ENCODE measurements around the gene BIRC7. TPM values are rescaled to one million over a fixed set of nuclear protein-coding genes. Genes with fewer than 3 reads are reported as not detected.

Gene BIRC7
- polyA plus RNA-seq, 1 donor (not counting 4 experiments of a cell fraction or from before 2014, with no cell fraction given) = not detected

DNA sequence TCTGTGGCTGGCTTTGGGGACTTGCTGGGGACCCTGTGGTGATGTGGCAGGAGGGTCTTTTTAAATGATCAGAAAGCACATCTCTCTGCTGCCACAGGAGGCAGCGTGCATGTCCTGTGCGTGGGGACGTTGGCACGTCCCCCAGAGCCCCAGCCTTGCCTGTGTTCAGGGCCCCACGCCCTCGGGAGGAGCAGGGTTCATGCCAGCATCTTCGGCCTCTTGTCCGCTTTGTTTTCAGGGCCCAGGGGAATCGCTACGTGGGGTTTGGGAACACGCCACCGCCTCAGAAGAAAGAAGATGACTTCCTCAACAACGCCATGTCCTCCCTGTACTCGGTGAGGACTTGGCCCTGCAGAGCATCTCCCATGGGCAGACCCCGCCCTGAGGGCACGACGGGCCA lies 43.0 kb downstream of the BIRC7 start:
- TF ChIP-seq EZH2 (IDR thresholded peaks at IDR 0.05; ENCODE audit: low read length) = no peak
- TF ChIP-seq, protein P1, sequence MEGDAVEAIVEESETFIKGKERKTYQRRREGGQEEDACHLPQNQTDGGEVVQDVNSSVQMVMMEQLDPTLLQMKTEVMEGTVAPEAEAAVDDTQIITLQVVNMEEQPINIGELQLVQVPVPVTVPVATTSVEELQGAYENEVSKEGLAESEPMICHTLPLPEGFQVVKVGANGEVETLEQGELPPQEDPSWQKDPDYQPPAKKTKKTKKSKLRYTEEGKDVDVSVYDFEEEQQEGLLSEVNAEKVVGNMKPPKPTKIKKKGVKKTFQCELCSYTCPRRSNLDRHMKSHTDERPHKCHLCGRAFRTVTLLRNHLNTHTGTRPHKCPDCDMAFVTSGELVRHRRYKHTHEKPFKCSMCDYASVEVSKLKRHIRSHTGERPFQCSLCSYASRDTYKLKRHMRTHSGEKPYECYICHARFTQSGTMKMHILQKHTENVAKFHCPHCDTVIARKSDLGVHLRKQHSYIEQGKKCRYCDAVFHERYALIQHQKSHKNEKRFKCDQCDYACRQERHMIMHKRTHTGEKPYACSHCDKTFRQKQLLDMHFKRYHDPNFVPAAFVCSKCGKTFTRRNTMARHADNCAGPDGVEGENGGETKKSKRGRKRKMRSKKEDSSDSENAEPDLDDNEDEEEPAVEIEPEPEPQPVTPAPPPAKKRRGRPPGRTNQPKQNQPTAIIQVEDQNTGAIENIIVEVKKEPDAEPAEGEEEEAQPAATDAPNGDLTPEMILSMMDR (optimal IDR thresholded peaks at IDR 0.05 in 1 of 3, IDR thresholded peaks at IDR 0.05 in 1 of 3, conservative IDR thresholded peaks at IDR 0.05 in 1 of 3; ENCODE audit: extremely low read depth in 1 of 3, insufficient read depth in 2 of 3, low read length in 3 of 3) = no peak
- dilution Hi-C loops (cut with MboI; ENCODE audit: extremely low pct_ligation_motif_present, low sequenced_read_pairs) = no loop called here
- Histone ChIP-seq H4K20me1 (ENCODE audit: control insufficient read depth, extremely low read depth, insufficient read depth, low read length) (peaks cover 16% of the 10 kb centered on the region), H2AFZ (ENCODE audit: control insufficient read depth, low read length) (no peak overlapping the region), H3K36me3 (ENCODE audit: control insufficient read depth in 2 of 2, extremely low read depth in 1 of 2, insufficient read depth in 2 of 2, low read length in 2 of 2) (peaks cover 38 to 41% of the 10 kb centered on the region in 2 experiments), H3K4me1 (ENCODE audit: control insufficient read depth, extremely low read depth, insufficient read depth, low read length) (peaks cover 5% of the 10 kb centered on the region), H3K4me3 (ENCODE audit: control insufficient read depth in 2 of 3, extremely low read depth in 1 of 3, insufficient read depth in 2 of 3, low read depth in 1 of 3, low read length in 3 of 3) (no peak overlapping the region), H3K79me2 (ENCODE audit: control insufficient read depth, insufficient read depth, low read length) (peaks cover 41% of the 10 kb centered on the region), H3K27ac (ENCODE audit: control insufficient read depth, insufficient read depth, low read length) (no peak overlapping the region), H3K9me1 (ENCODE audit: control insufficient read depth, extremely low read depth, insufficient read depth, low read length) (peaks cover 2% of the 10 kb centered on the region), H3K9me3 (ENCODE audit: control insufficient read depth, low read depth, low read length) (no peaks in the 10 kb centered on the region), H3K4me2 (ENCODE audit: control insufficient read depth, extremely low read depth, insufficient read depth, low read depth, low read length) (no peak overlapping the region), H3K27me3 (ENCODE audit: control insufficient read depth, extremely low read depth, insufficient read depth, low read length) (no peaks in the 10 kb centered on the region), H3K9ac (ENCODE audit: control insufficient read depth, extremely low read depth, insufficient read depth, low read length) (no peak overlapping the region)
- DNase-seq (ENCODE audit: low read depth, low spot score) (no peak), FAIRE-seq (no peak)

DNA sequence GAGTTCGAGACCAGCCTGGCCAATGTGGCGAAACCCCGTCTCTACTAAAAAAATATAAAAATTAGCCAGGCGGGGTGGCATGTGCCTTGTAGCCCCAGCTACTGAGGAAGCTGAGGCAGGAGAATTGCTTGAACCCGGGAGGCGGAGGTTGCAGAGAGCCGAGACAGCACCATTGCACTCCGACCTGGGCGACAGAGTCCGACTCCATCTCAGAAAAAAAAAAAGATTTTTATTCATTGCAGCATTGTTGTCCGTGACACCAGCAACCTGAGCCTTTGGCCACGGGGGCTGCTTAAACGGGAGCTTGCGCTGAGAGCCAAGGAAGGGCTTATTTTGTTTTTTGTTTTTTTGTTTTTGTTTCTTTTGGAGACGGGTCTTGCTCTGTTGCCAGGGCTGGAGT lies 44.2 kb downstream of the BIRC7 start:
- DNase-seq (ENCODE audit: low read depth, low spot score) = no peak
- H3K9ac ChIP-seq (ENCODE audit: control insufficient read depth, extremely low read depth, insufficient read depth, low read length) = no peak overlapping the region
- peaks cover 29% of the 10 kb centered on the region for H3K79me2 ChIP-seq (ENCODE audit: control insufficient read depth, insufficient read depth, low read length)
- H3K9me3 ChIP-seq (ENCODE audit: control insufficient read depth, low read depth, low read length) = no peaks in the 10 kb centered on the region
- no peak overlapping the region for H2AFZ ChIP-seq (ENCODE audit: control insufficient read depth, low read length)
- peaks cover 9% of the 10 kb centered on the region for H4K20me1 ChIP-seq (ENCODE audit: control insufficient read depth, extremely low read depth, insufficient read depth, low read length)
- no peaks in the 10 kb centered on the region for H3K9me1 ChIP-seq (ENCODE audit: control insufficient read depth, extremely low read depth, insufficient read depth, low read length)
- H3K36me3 ChIP-seq (ENCODE audit: control insufficient read depth in 2 of 2, extremely low read depth in 1 of 2, insufficient read depth in 2 of 2, low read length in 2 of 2) = peaks cover 40 to 42% of the 10 kb centered on the region in 2 experiments
- FAIRE-seq = no peak
- H3K4me3 ChIP-seq (ENCODE audit: control insufficient read depth in 2 of 3, extremely low read depth in 1 of 3, insufficient read depth in 2 of 3, low read depth in 1 of 3, low read length in 3 of 3) = no peak overlapping the region
- no peaks in the 10 kb centered on the region for H3K27me3 ChIP-seq (ENCODE audit: control insufficient read depth, extremely low read depth, insufficient read depth, low read length)
- H3K4me2 ChIP-seq (ENCODE audit: control insufficient read depth, extremely low read depth, insufficient read depth, low read depth, low read length) = no peak overlapping the region
- H3K4me1 ChIP-seq (ENCODE audit: control insufficient read depth, extremely low read depth, insufficient read depth, low read length) = no peaks in the 10 kb centered on the region
- no peak overlapping the region for H3K27ac ChIP-seq (ENCODE audit: control insufficient read depth, insufficient read depth, low read length)
- dilution Hi-C loops (cut with MboI; ENCODE audit: extremely low pct_ligation_motif_present, low sequenced_read_pairs) = loop anchor here (10.0 kb wide), 1 partner anchor 55 kb away; no protein-coding TSS in a partner anchor
- TF ChIP-seq, protein P1 (optimal IDR thresholded peaks at IDR 0.05 in 1 of 3, IDR thresholded peaks at IDR 0.05 in 1 of 3, conservative IDR thresholded peaks at IDR 0.05 in 1 of 3; ENCODE audit: extremely low read depth in 1 of 3, insufficient read depth in 2 of 3, low read length in 3 of 3) = no peak
- no peak for TF ChIP-seq EZH2 (IDR thresholded peaks at IDR 0.05; ENCODE audit: low read length)
